Activated CD8-positive, alpha-beta T cell treated with anti-CD3 and anti-CD28 coated beads, Interleukin-2, amount 10 ng/mL, durations not matched to agents 7 days and 5 days (primary cell): ENCODE data around the gene SEPTIN2. TPM values are rescaled to one million over a fixed set of nuclear protein-coding genes. Genes with fewer than 3 reads are reported as not detected.
"Not testable (repeated sequence)": the region's sequence is repeated elsewhere in the genome, so short reads cannot be mapped to it uniquely, and the experiment has no call there.

Experiments
- ATAC-seq: fragments of 150-1000 bp; cut with Tn5 transposase; one replicate; pipeline ENCODE4 v1.10.0; 2021; ENCODE audit warnings: moderate library complexity
- CTCF ChIA-PET: fragments of 350-600 bp; sonication (Branson Sonifier 250); formaldehyde crosslinking; loops from one replicate; lab custom pipeline; 2021; ENCODE audit warnings: antibody characterized with exemption; lab: Charles Lee
- POLR2A ChIA-PET: fragments of 350-600 bp; sonication (Branson Sonifier 250); formaldehyde crosslinking; loops from one replicate; lab custom pipeline; 2021; ENCODE audit warnings: antibody characterized with exemption; lab: Charles Lee
- DNase-seq: peaks from one replicate; pipeline ENCODE4 v3.0.0-alpha.2; 2020
- H3K27ac Mint-ChIP-seq: one replicate; pipeline ENCODE4 v1.8.0; 2021; ENCODE audit warnings: mild to moderate bottlenecking, mixed read lengths
- H3K27me3 Mint-ChIP-seq: one replicate; pipeline ENCODE4 v1.8.0; 2021; ENCODE audit warnings: low read depth, mixed read lengths
- H3K36me3 Mint-ChIP-seq: one replicate; pipeline ENCODE4 v1.8.0; 2021; ENCODE audit warnings: low read depth, mixed read lengths
- H3K4me1 Mint-ChIP-seq: one replicate; pipeline ENCODE4 v1.8.0; 2021; ENCODE audit warnings: low read depth, mixed read lengths
- H3K4me3 Mint-ChIP-seq: one replicate; pipeline ENCODE4 v1.8.0; 2021; ENCODE audit warnings: mild to moderate bottlenecking, mixed read lengths
- H3K9me3 Mint-ChIP-seq: one replicate; pipeline ENCODE4 v1.8.0; 2022; ENCODE audit warnings: mixed read lengths; ENCODE audit not compliant: insufficient read depth
- total RNA-seq, 2 experiments: library from RNA; stranded (reverse); gene quantifications; one replicate each; pipeline ENCODE4 v1.2.3, GENCODE V29; 2021

Gene SEPTIN2
- total RNA-seq, 2 experiments from 2014 or later, result 247 TPM

- DNase-seq (no peak), ATAC-seq (no peak)
- H3K36me3 Mint-ChIP-seq, result peaks cover 1% of the 10 kb centered on the region
- CTCF ChIA-PET, result no interaction called here
- H3K4me3 Mint-ChIP-seq, result no peak overlapping the region
- H3K4me1 Mint-ChIP-seq, result peaks cover 2% of the 10 kb centered on the region
- POLR2A ChIA-PET, result interaction anchor here (1.4 kb wide), 1 partner anchor 12 kb away, joined by 3 read pairs; no protein-coding TSS in a partner anchor
- no peaks in the 10 kb centered on the region for H3K9me3 Mint-ChIP-seq
- no peak overlapping the region for H3K27ac Mint-ChIP-seq
- no peaks in the 10 kb centered on the region for H3K27me3 Mint-ChIP-seq
These were observed 77.9 kb downstream of the SEPTIN2 start for GRCh38 chr2:241393524-241394196.

GRCh38 chr2:241396809-241397208, 81.1 kb downstream of the SEPTIN2 start:
- CTCF ChIA-PET, result not testable (repeated sequence)

GRCh38 chr2:241399941-241400922, 84.5 kb downstream of the SEPTIN2 start:
- Mint-ChIP-seq H3K36me3 (no peaks in the 10 kb centered on the region), H3K9me3 (no peaks in the 10 kb centered on the region), H3K4me1 (no peaks in the 10 kb centered on the region), H3K27me3 (no peaks in the 10 kb centered on the region), H3K27ac (no peak overlapping the region), H3K4me3 (no peak overlapping the region)
- POLR2A ChIA-PET, result no interaction called here
- ATAC-seq (no peak), DNase-seq (no peak)
- CTCF ChIA-PET, result no interaction called here

More at GRCh38 chr2:241396809-241397208, 81.1 kb downstream of the SEPTIN2 start:
- ATAC-seq, H3K27ac Mint-ChIP-seq, H3K9me3 Mint-ChIP-seq, H3K4me1 Mint-ChIP-seq, H3K27me3 Mint-ChIP-seq, DNase-seq, H3K36me3 Mint-ChIP-seq, POLR2A ChIA-PET, H3K4me3 Mint-ChIP-seq: not testable (repeated sequence)

Other genes with a start within 250 kb of the SEPTIN2 start
- 10 to 100 TPM; 24.1 to 26.3 TPM for gene MTERF4, start 213.6 kb upstream of the SEPTIN2 start, total RNA-seq
- gene PASK, start 166.5 kb upstream of the SEPTIN2 start, total RNA-seq, result 10 to 100 TPM; 46.7 to 52.4 TPM
- gene PPP1R7, start 165.5 kb upstream of the SEPTIN2 start, total RNA-seq, result 10 to 100 TPM; 90.8 to 97.2 TPM
- under 1 TPM; 0.29 to 0.31 TPM for gene ANO7, start 127.2 kb upstream of the SEPTIN2 start, total RNA-seq
- 100 to 1,000 TPM; 186 to 187 TPM for gene HDLBP, start 253 bp upstream of the SEPTIN2 start, total RNA-seq
- 10 to 100 TPM; 19.3 to 22.7 TPM for gene FARP2, start 40.4 kb downstream of the SEPTIN2 start, total RNA-seq
- gene STK25, start 192.7 kb downstream of the SEPTIN2 start, total RNA-seq, result 100 to 1,000 TPM; 114 to 132 TPM
- gene BOK, start 242.8 kb downstream of the SEPTIN2 start, total RNA-seq, result not detected